ENCODE data around the gene GFPT2.
A peak's percentile ranks its signal among the peaks of the same experiment; 100 is the strongest.

GFPT2 gene

DNA sequence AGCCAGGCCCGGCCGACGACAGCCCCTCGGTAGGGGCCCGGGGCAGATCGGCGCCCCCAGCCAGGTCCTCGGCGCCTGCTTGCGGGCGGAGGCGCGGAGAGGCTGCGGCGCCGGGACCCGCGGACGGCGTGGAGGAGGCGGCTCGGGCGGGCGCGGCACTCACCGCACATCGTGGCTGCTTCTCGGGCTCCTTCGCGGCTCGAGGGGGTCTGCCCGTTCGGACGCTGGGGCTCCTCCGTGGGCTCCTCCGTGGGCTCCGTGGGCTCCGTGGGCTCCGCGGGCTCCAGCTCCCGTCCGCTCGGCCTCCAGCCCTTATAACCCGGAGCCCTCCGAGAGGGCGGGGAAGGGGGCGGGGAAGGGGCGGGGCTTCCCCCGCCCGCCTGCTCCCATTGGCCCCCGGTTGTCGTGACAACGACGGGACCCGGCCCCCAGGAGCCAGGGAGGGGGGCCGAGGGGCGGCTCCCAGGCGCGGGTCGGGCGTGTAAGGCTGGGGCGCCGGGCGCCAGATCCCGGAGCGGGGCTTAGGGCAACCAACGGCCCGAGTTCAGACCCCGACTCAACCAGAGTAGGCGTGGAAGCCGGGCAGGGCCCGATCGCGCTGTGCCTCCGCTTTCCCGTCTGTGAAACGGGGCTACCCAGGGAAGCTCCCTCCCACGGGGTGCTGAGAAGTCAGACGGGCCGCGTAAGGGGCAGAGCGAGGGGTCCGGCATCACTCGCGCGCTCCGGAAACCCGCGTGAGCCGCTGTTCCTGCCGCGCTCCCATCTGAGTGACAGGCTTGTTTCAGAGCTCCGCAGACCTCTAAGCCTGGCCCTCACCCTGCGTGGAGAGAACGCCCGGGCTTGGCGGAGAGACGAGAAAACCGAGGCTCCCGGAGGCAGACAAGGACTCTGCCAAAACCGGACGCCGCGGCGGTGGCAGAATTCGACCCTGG, at the start of gene GFPT2:
TSS of gene GFPT2 (minus strand) at position 289 of the 932 bp plus-strand sequence. CDS start at position 170, 119 bp downstream.
- DNase-seq (ENCODE audit: low spot score) = peak; percentile 95

DNA sequence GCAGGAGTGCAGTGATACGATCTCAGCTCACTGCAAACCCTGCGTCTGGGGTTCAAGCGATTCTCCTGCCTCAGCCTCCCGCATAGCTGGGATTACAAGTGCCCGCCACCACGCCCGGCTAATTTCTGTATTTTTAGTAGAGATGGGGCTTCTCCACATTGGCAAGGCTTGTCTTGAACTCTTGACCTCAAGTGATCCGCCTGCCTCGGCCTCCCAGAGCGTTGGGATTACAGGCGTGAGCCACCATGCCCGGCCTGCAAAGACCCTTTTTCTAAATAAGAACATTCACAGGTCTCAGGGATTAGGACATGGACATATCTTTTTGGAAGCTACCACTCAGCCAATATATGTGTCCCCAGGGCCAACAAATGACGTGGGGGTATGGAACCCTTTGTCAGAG, 49.6 kb upstream of the GFPT2 start:
- DNase-seq (ENCODE audit: low spot score) = no peak

DNA sequence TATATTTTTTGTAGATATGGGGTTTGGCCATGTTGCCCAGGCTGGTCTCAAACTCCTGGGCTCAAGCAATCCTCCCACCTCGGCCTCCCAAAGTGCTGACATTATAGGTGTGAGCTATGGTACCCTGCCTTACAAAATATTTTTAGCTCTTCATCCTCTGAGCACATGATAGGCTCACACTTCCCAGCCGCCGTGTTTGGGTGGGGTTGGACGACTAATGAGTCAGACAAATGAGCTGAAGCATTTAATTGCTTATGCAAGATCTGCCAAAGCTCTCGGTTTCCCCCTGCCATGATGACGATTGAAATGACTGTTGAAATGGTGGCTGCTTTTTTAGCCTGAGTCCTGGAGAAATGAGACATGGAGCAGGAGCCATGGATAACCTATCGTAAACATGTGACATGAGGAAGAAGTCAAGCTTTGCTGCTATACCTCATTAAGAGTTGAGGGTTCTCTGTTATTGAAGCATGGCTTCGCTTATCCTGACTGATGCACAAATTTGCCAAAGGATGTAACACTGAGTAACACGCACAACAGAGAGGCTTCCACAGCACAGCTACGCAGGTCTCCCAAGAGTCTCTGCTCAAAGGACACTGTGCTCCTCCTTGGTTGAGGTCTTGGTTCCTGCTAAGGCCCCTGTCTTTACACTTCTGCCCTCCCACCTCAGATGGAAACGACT, 48.2 kb upstream of the GFPT2 start:
- no peak for DNase-seq (ENCODE audit: low spot score)

- no peak for DNase-seq (ENCODE audit: low spot score)
Measured at GRCh38 chr5:180400416-180400815, 47.3 kb upstream of the GFPT2 start.

DNA sequence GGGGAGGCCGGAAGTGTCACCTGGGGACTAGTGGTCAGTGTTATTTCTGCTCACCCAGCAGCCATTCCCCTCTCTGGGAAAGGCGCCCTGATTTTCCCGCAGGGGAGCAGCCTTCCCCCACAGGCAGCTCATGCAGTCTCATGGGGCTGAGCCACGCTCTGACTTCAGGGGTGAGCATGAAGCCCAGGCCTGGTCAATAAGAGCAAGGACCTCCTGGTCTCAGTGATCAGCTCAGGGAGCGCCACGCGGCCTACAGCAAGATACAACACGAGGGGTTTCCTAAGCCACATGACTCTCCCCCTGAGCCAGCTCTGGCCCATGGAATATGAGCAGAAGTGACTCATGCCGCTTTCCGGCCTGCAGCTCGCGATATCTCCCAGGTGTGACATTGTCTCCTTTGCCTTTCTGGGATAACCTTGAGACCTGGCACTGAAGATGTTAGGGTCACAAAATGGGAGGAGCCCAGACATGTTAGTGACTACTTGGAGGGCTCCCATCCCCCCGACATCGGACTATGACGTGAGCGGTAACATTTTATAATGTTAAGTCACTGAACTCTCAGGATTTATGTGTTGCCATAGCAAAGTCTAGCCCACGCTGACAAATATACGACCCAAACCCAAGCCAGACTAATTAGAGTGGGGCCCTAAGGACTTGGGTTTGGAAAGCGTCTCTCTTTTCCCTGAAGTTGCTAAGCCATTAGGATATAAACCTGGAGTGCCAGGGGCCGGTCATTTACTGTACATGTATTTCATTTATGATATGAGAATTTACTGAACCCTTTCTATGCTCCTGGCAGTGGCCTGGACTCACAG, 46.5 kb upstream of the GFPT2 start:
- peak; percentile 0 for DNase-seq (ENCODE audit: low spot score)

DNA sequence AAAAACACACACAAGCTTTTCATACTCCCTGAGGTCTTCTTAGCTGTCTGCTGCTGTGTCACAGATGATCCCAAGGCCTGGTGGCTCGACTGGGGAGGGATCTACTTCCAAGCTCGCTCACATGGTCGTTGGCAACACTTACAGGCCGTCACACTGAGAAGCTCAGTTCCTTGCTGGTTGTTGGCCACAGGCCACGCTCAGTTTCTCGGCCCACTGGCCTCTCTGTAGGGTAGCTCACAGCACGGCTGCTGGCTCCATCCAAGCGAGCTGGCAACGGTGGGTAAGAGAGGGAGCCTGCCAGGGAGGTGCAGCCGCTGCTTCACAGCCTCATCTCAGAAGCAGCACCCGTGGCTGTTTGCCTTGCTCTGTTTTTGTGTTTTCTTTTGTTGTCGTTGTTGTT, 43.8 kb upstream of the GFPT2 start:
- no peak for DNase-seq (ENCODE audit: low spot score)

DNA sequence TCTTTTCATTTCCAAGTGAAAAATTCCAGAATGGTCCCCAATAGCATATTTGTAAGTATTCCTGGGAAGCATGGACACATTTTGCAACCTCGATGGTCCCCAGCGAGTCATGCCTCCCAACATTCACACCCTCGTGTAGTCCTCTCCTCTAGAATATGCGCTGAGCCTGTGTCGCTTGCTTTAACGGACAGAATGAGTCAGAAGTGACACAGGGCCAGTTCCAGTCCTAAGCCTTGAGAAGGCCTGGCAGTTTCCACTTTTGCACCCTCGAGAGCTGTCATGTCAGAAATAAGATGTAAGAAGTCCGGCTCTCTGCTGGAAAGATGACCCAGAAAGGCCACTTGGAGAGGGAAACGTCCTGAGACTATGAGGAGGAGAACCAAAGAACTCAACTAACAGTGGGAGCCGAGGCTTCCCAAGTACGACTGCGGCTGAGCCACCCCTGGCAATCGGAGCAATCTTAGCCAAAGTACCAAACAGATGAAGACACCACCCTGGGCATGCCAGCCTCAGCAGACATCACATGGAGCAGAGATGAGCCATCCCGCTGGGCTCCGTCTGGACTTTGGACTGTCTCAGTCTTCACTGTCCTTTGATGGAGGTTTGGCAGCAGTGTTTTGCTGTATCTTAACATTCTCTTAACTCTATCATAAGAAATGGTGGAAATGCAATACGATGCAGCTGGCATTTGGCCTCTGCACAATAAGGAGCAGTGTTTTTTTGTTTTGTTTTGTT, 42.6 kb upstream of the GFPT2 start:
- no peak for DNase-seq (ENCODE audit: low spot score)

DNA sequence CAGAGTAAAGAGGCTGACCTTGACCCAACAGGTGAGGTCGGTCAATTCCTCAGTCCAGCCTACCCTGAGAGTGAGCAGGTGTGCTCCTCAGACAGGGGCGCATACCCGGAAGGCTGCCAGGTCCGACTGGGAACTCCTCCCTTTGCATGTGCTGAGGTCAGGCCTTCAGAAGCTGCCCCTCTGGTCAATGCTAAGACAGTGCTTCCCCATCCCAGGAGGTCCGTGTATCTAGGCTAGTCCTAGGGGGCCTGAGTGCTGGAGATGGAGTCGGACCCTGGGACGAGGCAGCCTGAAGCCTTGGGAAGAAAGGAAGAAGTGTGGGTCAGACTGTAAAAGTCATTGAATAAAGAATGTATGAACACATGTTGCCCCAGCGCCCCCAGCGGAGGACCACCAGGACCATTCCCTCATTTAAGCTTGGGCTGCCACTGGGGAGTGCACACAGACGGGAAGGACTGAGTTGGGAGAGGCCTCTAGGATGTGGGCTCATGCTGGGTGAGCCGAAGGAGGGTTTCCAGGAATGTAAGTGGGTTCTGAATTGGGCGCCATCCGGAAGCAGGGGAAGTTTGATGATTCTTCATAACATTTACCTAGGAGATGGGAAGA, 41.0 kb upstream of the GFPT2 start:
- no peak for DNase-seq (ENCODE audit: low spot score)

DNA sequence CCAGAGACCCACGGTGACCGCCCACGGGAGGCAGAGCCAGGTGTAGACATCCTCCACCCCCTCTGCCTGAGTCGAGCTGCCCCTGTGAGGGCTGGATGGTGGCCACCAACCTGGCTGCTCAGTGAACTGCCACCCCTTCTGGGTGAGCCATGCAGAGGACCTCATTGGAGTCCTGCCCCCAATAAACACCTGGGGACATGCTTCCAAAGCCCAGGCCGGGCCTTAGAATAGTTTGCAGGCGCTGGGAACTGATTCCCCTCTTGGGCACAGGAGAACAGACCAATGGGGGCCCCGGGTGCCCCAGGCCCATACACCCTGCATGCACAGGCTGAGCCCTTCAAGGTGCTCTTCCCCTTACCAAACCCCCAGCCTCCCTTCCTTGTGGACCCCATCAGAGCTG, 38.1 kb upstream of the GFPT2 start:
- no peak for DNase-seq (ENCODE audit: low spot score)

DNA sequence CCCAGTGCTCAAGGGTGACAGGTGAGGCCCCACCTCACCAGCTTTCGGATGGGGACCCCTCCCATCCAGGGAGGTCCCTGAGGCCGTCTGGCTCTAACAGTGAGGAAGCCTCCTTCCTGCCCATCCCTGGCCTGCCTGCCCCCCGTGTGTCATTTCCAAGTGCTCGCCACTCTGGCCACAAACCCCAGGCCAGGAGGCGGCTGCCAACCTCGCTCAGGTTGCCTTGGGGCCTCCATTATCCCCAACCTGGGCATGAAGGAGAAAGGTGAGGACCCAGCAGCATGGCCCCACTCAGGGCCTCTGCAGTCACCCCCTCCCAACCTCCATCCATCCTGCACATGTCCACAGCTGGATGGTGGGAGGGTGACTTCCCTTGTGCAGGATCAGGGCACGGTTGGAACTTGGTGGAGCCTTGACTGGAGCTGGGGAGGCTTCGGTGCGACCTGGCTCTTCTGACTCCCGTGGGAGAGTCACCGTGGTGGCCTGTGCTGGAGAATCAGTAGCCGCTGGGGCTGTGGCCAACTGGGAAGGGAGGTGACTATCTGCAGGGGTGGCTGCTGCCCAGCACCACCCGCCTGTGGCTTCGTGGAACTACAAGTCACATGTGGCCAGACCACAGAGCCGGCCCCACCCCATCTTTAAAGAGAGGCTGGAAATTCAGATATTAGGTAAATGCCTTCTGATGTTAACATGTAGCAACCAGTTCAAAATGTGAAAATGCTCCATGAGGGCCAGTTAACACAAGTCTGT, 37.5 kb upstream of the GFPT2 start:
- no peak for DNase-seq (ENCODE audit: low spot score)

GRCh38 chr5:180389252-180390101, 36.3 kb upstream of the GFPT2 start:
- DNase-seq (ENCODE audit: low spot score) = no peak

DNA sequence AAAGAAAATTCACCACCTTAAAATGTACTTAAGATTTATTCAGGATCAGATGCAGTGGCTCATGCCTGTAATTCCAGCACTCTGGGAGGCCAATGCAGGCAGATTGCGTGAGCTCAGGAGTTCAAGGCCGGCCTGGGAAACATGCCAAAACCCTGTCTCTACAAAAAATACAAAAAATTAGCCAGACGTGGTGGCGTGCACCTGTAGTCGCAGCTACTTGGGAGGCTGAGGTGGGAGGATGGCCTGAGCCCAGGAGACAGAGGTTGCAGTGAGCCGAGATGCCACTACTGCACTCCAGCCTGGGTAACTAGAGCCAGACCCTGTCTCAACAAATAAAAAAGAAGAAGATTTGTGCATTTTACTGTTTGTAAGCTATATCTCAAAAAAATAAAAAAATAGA, 34.7 kb upstream of the GFPT2 start:
- no peak for DNase-seq (ENCODE audit: low spot score)

DNA sequence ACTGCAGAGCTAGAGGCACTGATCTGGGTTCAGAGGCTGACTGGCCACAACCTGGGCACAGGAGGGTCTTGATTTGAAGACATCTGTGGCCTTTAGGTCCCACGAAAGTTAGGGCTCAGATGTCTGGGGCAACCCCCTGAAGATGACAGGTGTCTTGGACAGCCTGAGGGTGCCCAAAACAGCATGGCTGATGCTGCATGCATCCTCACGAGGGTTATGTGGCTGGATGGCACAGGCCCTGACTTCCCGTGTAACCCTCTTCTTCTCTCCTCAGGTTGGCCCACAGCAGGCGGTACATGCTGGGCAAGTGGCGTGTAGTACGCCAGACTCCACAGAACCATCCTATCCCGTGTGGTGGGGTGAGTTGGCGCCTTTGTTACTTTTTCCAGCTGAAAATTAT, 29.8 kb upstream of the GFPT2 start:
- no peak for DNase-seq (ENCODE audit: low spot score)

DNA sequence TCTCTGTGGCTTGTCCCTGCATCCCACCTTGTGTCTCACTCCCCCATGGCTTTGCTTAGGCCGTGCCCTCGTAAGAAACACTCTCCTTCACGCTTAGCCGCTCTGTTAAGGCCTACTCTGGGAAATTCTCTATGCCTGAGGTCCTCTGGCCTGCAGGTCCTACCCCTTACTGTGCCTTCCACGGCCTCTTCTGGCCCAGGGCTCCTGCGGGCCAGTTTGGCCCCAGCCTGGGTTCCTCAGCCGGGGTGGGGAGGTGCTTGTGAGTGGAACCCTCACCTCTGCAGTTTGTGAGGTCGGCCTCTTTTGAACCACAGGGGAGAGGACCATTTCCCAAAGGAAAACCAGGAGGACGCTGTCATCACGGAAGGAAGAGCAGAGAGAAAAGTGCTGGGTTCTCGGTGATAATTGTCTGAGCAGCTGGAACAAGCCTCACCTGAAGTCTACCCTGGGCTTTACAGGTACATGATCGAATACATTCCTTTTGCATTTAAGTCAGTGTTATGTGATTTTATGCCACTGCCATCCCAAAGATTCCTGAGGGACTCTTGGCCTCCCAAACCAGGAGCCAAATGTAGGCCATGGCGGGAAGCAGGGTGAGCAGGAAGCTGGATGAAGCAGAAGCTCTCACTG, 28.8 kb upstream of the GFPT2 start:
- no peak for DNase-seq (ENCODE audit: low spot score)

DNA sequence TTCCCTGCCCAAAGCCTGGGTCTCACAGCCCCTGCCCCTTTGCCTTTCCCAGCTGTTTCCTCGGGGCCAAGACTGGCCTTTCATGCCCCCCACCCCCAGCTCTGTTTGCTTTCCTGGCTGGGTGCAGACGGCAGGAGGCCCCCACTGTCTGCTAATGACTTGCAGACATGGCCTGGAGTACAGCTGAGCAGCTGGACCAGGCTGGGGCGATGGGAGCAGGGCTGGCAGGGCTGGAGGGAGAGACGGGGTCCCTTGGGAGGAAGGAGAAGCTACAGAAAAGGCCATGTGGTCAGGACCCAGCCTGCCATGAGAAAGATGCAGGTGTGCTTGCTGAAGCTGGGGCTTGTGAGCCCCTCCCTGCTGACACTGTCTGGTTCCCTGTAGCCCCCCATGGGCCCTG, 28.3 kb upstream of the GFPT2 start:
- DNase-seq (ENCODE audit: low spot score) = no peak

DNA sequence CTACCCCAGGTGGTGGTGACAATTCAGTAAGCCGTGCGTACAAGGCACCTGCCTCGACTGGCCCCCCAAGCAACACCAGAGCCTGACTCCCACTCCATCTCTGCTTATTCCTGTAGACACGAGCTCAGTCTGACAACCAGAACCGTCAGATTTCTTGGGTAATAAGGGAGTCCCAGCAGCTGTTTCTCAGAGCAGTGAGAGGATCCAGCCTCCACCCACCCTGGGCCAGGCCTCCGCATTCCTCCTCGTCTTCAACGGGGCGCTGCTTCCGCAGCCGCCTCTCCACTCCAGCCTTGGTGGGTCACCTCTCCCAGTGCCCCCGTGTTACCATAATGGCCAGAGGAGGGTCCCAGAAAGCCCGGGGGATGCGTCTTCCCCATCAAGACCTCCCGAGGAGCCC, 27.7 kb upstream of the GFPT2 start:
- no peak for DNase-seq (ENCODE audit: low spot score)

DNA sequence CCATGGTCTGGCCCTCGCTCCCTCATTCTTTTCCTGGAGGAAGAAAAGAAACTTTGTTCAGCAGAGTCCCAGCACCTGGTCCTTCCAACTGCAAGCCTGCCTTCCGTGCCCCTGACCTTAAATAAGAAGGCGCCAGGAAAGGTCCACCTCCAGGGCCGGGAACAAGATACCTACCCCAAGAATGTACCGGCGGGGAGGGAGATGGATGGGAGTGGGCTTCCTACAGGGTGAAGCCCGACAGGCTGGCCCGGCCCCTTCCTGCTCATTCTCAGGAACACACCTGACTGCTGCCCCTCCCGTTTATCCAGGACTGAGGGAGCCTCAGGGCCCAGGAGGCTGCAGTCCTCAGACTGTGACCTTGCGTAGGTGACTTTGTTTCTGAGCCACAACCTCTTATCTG, 27.3 kb upstream of the GFPT2 start:
- no peak for DNase-seq (ENCODE audit: low spot score)

- DNase-seq (ENCODE audit: low spot score) = no peak
Measured at GRCh38 chr5:180379355-180380070, 26.4 kb upstream of the GFPT2 start.
